Hematopoietic multipotent progenitor cell treated with erythropoietin and hydrocortisone succinate and interleukin-3 and kit ligand, for 6 days (in vitro differentiated cells): ENCODE results near the gene SYT13.

ENCODE experiments used
- DNase-seq: peaks from one replicate; pipeline ENCODE4 v3.0.0-alpha.2; 2015

SYT13 gene

DNA sequence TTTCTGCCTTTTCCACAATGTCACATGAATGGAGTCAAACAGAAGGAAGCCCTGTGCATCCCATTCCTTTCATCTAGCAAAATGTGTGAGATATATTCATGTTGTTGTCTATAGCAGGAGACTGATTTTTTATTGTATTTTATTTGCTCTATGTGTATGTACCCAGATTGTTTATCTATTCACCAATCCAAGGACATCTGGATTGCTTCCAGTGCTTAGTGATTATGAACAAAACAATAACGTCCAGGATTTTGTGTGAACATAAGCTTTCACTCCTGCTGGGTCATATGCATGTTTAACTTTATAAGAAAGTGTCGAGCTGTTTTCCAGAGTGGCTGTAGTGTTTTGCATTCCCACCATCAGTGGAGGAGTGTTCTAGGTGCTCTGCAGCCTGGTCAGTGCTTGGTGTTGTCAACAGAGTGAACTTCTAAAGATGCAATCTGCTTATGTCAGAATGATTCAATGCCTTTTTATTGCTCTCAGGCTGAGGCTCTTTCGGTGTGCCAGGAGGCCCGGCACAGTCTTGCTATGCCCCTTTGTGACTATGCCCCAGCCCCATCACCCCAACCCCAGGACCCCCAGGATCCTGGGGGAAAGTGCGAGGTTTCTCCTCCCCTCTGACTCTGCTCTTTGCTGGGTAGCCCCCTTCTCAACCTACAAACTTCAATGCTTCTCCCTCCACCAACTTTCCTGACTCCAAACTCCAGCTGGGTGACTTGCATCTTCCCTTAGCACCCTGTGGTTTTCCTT, 19.9 kb upstream of the SYT13 start:
- no peak for DNase-seq

DNA sequence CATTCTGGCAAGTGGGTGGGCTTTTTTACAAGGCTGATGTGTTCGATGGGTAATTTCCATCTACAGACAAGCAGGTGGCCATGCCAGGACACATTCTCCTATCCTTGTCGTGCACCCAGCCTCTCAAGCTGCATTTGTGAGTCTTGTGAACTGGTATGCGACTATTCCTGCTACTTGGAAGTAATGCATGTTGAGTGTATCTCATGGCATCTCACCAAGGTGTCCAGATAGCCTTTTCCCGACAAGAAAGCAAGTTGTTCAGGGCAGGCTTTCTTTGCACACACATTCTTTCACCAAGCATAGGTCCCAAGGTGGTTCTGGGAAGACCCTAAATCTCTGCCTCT, 18.8 kb upstream of the SYT13 start:
- no peak for DNase-seq

DNA sequence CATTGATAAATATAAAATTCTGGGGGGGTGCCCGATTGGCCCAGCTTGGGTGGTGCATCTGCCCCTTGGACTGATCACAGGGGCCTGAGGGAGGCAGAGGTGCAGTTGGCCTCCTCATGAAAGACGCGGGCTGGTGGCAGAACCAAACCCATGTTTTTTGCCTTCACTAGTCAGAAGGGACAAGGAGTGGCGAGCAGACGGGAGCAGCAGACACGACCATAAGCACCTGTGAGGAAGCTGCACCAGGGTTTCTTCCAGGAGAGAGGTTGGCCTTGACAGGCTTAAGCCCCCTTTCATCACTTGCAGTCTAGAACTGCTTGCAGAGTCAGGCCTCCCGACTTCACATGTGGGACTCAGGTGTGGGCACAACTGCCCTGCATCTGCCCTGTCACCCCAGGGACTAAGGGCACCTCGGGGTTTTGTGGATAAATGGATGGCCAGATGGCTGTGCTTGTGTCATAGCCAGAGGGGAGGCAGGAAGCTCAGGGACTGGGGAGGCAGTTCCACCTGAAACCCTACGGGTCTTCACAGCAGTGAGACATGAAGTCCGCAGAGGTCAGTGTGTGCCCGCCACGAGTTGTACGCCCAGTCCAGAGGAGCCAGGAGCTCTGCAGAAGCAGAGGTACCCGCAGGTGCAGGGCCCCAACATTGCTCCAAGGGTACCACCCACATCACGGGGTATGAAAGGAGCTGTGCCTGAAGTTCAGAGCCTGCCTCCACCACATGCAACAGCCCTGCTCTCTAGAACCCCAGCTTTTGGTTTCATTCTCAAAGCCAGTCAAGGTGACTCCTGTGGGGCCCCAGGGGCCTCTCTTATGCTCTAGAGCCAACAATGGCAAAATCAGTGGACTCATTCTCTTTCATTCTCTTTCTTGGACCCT, 18.2 kb upstream of the SYT13 start:
- no peak for DNase-seq

DNA sequence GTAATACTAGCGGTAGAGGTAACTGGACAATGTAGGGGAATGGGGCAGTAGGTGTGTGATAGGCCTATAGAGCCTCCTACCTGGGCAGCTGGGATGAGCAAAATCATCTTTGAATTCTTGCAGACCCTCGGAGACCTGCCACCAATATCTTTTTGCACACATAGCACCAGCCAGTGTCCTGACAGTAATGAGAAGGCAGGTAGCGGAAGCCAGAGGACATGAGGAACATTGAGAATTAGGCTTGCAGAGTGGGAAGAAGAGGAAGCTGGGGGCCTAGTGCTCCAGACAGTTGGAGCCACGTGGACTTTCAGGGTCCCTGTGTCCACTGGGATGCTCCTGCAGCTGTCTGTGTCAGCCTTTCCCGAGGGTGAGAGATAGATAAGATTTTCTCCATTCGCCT, 17.2 kb upstream of the SYT13 start:
- no peak for DNase-seq

DNA sequence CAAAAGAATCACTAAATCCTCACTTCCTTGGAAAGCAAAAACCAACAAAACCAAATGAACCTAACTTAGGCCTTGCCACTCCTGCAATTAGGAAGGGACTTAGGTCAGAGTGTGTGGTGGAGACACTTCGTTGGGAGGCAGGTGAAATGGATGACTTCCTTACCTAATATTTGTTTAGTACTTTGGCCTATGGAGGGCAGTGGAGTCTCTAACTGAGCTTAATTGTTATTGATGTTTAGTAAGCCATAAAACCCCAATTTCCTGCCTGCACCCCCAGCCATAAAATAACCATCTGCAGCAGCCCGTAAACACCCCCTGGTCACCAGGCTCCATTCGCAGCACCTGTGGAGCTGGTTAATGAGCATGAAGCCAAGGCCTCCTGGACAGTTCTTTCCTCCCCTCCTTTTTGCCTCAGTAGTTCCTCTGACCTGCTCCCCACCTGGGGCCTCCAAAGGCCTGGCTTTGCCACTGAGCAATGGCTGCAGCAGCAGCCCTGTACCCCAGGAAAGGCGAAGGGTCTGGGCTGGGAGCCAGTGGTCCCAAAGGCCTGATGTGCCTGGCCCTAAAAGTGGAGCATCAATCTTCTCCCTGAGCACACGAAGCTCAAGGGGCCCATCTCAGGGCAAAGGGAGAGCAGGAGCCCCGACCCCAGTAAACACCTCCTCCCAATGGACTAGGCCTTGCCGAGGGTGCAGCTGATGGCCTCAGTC, 15.6 kb upstream of the SYT13 start:
- DNase-seq: no peak

DNA sequence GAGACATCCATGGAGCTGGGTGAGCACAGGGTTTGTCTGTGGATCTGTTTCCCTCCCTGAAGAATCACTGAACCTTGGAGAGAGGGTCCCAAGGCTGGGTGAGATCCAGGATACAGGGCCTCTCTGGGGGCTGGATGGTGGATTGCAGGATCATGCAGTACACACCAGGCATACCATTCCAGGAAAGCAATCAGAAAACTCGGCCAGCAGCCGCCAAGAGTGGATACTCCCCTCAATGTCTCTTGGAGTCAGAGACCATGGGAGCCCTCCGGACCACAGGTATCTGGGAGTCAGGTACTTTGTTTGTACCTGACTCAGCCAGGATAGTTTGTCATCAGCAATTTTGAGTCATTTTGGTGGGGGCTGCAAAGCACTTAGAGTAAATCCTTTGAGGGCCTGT, 14.6 kb upstream of the SYT13 start:
- no peak for DNase-seq

DNA sequence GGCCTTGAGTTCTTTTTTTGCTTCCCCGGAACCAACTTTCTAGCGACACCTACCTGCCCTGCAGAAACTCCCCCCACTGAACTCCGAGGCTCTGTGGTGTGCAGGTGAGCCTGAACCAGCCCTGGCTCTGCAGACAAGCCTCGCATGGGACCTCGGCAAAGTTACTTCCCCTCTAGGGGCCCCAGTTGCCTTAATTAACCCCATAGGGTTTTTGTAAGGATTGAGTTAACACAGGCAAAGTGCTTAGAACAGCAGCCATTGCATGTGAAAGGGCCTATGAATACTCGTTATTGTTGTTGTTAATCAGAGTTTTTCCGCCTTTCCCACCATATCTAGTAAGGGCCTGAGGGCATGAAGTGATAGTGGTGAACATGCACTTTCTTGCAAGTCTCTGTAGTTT, 12.6 kb upstream of the SYT13 start:
- DNase-seq: no peak

DNA sequence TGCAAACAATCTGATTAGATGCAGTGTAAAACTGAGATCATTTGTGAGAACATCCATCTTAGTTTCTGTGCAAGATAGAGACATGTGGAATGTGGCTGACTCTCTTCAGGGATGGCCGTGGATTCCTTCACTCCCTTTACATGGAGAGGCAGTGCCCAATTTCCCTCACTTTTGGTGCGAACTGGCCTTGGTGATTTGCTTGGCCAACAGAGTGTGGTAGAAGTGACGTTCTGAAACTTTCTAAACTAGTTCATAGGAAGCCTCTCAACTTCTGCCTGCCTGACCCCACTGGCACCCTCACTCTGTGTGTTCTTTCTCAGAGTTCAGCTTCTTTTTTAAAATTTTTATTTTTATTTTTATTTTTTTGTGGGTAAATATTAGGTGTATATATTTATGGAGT, 9.9 kb upstream of the SYT13 start:
- no peak for DNase-seq

DNA sequence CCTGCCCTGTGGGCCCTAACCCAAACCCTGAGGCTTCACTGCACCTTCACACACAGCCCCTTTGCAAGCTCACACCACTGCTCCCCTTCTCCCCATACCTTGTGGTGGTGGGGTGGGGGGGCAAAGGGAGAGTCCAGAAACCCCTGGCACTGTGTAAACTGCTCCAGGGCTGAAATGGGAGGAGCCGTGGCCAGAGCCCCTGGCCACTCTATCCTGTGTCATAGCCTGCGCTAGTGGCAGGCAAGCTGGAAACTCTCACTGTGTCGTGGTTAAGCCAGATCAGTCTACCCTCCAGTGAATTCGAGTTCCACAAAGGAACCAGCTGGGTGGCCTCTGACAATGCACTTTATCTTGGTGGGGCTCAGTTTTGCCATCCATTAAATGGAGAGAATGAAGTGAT, 8.4 kb upstream of the SYT13 start:
- DNase-seq: no peak

DNA sequence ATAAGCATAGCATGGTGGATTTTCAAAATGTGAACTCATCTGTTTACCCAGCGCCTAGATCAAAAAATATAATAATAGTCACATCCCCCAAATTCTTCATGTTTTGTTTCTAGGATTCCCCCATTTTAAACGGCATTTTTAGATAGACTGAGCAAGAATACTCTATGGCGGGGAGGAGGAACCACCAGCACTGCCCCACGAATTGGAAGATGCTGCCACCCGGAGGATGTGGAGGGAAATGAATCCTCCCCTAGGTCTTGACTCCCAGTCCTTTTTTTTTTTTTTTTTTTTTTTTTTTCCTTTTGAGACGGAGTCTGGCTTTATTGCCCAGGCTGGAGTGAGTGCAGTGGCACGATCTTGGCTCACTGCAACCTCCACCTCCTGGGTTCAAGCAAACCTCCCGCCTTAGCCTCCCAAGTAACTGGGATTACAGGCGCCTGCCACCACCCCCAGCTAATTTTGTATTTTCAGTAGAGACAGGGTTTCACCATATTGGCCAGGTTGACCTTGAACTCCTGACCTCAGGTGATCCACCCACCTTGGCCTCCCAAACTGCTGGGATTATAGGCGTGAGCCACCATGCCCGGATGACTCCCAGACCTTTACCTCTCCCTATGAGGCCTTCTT, 7.5 kb upstream of the SYT13 start:
- peak; percentile 88 for DNase-seq

DNA sequence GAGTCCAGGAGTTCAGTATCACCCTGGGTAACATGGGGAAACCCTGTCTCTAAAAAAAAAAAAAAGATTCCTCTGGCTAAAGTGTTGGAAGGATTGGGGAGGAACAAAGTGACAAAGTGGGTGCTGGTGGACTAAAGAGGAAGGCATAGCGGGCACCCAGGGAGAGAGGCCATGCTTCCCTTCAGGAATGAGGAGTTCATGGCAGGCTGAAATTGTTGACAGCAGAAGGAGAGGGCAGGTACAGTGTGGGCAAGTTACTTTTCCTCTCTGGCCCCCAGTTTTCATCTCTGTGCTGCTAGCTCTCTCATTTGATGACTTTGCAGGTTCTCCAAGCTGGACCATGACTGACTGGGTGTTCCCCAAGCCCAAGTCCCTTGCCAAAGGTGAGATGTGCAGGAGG, 4.4 kb upstream of the SYT13 start:
- no peak for DNase-seq

DNA sequence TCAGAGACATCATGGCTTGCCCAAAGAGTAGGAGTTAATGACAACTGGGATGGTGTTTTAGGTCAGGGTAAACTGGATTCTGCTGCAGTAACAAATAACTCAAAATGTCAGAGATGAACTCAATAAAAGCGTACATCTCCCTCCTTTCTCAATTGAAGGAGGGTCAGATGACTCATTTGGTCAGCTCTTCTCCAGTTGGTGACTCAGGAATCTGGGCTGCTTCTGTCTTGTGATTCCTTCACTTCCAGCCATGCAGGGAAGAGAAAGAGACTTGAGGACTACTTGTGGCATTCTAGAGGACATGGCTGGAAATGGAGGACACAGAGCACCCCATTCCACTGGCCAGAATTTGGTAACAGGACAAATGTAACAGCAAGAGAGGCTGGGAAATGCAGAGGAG, 3.2 kb upstream of the SYT13 start:
- DNase-seq: no peak

DNA sequence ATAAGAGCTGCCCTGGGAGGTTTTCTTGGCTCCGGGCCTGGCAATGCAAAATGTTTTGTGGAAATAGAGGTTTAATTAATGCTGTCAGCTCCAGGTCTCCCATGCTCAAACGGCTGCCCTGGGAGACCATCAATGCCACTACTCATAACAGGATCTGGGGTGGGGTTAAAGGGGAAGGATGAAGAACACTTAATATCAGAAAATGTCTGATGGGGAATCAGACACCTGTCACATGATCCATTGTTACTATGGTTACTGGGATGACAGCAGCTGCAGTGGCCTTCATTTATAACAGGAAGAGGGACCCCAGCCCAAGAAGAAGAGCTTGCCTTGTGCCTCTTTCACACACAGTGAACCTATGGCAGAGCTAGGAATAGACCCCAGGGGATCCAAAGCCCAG, 2.2 kb upstream of the SYT13 start:
- DNase-seq: no peak

DNA sequence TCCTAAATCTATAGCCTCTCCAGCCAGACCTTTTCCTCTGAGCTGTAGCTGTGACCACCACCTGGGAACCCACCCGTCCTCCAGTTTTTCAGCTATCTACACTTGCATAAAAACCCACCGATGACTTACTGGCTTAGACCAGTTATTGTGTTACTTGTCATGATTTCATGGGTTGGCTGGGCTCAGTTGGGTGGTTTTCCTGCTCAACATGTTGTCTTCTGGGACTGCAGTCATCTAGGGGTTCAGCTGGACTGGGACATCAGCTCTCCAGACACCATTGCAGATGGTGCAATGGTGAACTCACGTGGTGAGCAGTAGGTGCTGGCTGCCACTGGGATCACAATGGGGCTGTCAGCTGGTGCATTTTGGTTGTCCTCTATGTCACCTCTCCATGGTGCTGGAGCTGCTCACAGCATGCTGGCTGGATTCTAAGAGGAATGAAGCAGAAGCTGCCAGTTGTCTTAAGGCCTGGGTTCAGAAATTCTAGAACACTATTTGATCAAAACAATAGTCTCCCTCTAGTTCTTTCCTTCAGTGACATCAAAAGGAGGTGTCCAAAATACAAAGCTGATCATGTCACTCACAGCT, 1.3 kb upstream of the SYT13 start:
- DNase-seq: no peak

DNA sequence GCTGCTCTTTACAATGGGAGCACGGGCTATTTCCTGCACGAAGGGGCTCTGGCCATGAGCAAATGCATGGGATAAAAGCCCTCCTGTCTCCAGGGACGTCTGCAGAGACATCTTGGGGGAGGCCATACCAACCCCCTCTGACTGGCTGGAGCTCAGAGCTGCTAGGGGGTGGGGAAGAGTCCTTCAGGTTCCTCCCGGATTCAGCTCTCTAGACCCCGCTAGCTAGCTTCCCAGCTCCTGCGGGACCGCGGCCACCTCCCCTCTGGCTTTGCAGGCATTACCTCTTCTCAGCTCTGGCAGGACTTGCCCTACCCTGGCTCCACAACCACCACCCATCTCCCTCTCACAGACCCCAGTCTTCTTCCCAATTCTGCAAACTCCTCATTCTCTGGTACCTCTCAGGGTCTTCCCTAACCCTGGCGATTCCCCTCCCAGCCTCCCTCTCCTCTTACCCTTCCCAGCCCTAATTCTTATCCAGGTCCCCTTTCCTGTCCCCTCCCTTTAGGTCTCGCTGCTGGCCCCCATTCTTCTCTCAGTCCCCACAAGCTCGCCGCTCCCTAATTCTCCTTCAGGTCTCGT, 802 bp downstream of the SYT13 start:
- no peak for DNase-seq

DNA sequence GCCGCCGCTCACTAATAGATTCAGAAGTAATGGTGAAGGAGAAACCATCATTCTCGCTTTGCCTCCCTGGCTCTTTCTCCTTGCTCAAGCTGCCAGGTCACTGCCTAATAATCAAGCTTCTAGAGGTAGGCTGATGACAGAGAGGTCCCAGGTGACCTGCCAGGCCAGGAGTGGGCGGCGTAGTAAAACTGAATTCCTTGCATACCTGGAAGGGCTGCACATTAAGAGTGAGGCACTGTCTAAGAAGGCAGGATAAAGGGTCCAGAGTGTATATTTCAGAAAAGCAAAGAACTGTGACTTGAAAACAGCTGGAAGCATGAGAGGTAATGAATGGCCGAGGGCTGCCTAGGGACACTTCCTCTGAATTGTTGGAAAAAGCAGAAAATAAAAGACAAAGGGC, 4.1 kb downstream of the SYT13 start:
- no peak for DNase-seq

DNA sequence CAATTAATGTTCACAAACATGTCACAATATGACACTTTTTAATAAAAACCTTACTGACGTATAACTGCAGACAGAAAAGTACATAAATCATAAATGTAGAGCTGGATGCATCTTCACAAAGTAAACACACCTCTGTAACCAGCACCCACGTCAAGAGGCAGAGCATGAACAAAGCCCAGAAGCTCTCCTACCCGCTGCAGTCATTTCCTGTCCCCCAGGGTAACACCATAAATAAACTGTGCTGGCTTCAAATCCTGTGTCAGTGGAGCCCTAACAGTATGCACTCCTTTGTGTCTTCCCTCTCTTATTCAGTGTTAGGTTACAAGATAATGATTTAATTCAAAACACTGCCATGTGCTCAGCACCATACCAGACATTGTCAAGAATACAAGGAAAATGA, 5.7 kb downstream of the SYT13 start:
- DNase-seq: no peak

DNA sequence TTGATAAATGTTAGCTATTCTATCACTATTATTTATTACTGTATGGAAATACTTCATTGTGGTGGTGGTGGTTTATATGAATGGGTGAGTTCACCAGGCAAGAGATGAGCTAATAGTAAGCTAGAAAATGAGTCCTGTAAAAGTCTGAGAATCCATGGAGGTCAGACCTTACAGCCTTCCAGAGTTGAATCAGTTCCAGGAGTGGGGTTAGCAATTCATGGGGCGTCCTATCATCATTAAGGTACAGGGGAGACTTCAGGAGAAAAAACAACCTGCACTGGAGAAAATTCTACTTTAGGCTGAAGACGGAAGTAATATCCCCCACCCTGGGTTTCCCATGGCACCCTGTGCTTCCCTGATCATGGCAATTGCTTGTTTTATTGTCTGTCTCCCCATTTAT, 6.5 kb downstream of the SYT13 start:
- DNase-seq: no peak

DNA sequence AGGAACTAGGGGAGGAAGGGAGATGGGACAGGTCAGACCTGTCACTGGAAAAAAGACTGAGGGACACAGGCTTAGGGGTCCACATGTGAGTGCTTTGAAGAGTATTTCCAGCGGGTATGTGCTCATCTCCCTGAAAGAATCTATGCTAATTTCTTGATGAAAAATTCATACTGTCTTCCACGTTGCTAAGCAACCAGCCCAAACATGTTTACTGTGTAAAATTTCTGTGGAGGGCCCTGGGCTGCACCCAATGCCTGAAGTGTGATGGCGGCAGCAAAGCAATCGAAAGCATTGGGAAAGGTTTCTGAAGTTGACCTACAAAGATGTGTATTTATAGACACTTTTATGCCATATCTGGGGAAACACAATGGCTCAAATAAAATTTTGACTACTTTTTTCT, 7.4 kb downstream of the SYT13 start:
- DNase-seq: no peak

DNA sequence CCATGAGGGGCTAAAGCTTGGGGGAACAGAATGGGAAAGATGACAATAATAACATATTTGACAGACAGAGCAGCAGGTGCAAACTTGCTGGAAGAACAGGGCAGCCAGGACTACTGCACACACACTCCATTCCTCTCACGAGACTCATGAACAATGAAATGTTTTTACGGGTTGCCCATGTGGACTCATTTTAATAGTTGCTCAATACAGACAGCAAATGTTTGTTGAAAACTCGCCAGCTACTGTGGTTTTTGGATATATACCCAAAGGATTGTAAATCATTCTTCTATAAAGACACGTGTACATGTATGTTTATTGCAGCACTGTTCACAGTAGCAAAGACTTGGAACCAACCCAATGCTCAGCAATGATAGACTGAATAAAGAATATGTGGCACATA, 10.3 kb downstream of the SYT13 start:
- no peak for DNase-seq

DNA sequence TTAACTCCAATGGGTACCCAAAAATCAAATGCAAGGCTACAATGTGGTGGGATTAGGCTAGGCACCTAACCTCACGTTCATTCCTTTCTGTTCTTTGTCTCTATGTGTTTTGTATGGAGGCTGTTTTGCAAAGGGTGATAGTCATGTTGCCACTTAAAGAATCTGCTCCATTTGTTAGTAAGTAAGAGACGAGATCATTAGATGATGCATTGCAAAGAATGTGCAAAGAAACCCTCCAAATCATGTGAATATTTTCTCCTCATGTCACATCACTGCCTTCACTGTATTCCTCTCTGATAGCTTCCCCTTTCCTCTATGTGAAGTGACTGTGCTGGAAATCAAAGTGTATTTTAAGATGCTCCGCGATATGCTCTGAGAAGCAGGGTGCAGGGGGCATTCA, 11.9 kb downstream of the SYT13 start:
- no peak for DNase-seq

DNA sequence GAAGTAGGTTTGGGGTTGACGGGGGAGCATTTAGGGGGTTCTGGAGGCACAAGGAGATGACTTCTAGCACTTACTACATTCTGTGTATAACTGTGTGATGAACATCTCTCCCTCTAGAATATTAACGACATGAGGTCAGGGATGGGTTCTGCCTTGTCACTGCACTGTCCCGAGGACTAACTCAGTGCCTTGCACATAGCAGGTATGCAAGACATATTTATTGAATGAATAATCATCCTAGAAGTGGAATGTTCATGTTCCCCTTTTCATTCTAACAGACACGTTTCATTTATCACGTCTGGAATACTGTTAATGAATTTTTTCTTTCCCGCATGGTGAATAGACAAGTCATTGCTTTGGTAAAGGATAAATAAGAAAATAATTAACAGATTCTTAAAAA, 12.6 kb downstream of the SYT13 start:
- no peak for DNase-seq

DNA sequence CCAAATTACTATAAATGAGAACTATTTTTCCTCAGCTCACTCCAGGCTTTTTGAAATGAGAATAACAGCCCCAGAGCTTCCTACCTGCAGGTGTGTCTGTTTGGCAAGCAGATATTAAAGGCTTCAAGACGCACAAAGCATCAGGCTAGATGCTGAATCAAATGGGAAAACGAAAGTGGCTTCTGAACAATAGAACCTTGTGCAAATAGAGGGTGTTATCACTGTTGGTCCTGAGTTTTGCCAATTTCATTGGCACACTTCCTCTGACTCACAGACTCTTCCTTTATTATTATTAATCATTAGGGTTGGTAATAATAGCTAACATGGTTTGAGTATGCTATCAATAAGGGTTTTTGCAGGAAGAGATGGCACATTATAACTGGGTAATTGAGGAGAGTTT, 13.4 kb downstream of the SYT13 start:
- DNase-seq: no peak
